K562 (cell line): Measurements from ENCODE around the gene ANKRD13D. TPM values are rescaled to one million over a fixed set of nuclear protein-coding genes. Genes with fewer than 3 reads are reported as not detected.
A peak's percentile ranks its signal among the peaks of the same experiment; 100 is the strongest.

Experiments
- EGR1 ChIP-seq: fragments of 450-650 bp; conservative IDR thresholded peaks from 2 replicates; pipeline ENCODE4 v1.6.1; 2017; ENCODE audit warnings: mild to moderate bottlenecking
- ZNF282 ChIP-seq: sonication (generic); formaldehyde crosslinking; IDR thresholded peaks from 2 replicates; pipeline ENCODE4 v1.8.1; 2023; ENCODE audit warnings: missing genetic modification reagents
- polyA plus RNA-seq, 8 experiments: library from polyadenylated mRNA; depleted of rRNA in 4 of 8; stranded (reverse) in 5 of 8; unstranded in 3 of 8; fragments of >200 nt; fragmentation: Nextera tagmentation in 2 of 8; fragmentation: Illumina TruSeq in 1 of 8; extraction: Ambion mirVana in 2 of 8; extraction: Trizol in 1 of 8; gene quantifications; 2 replicates each; pipeline versions ENCODE4 v1.2.1 to v1.2.3, GENCODE V29; 2011 to 2014; ENCODE audit warnings: inconsistent platforms in 1 of 8, missing spikeins in 1 of 8
- total RNA-seq, 7 experiments: library from RNA; depleted of rRNA in 6 of 7; stranded (reverse); fragments of >200 nt in 6 of 7; fragmentation: Illumina TruSeq in 2 of 7; extraction: Trizol in 2 of 7; gene quantifications; 2 replicates each; pipeline versions ENCODE4 v1.2.1 to v1.2.3, GENCODE V29; 2011 to 2021; ENCODE audit warnings: low replicate concordance in 1 of 7
- TF ChIP-seq, protein P1 (sequence below): fragments of 450-650 bp; formaldehyde crosslinking; IDR thresholded peaks from 2 replicates; pipeline ENCODE4 v1.4.0; 2020; ENCODE audit warnings: mild to moderate bottlenecking, moderate library complexity
- TF ChIP-seq, protein P2 (sequence below): fragments of 450-650 bp; IDR thresholded peaks from 2 replicates; pipeline ENCODE4 v1.6.1; 2016; ENCODE audit warnings: borderline replicate concordance
- TF ChIP-seq, protein P3 (sequence below): fragments of 450-650 bp; formaldehyde crosslinking; IDR thresholded peaks from 2 replicates; pipeline ENCODE4 v1.4.0; 2020; ENCODE audit warnings: mild to moderate bottlenecking, mixed read lengths

Gene ANKRD13D
- total and polyA plus RNA-seq, 9 of the 15 experiments (the other 6 are each of a cell fraction or from before 2014, with no cell fraction given): 0.94 to 40.9 (median 22.4) TPM

DNA sequence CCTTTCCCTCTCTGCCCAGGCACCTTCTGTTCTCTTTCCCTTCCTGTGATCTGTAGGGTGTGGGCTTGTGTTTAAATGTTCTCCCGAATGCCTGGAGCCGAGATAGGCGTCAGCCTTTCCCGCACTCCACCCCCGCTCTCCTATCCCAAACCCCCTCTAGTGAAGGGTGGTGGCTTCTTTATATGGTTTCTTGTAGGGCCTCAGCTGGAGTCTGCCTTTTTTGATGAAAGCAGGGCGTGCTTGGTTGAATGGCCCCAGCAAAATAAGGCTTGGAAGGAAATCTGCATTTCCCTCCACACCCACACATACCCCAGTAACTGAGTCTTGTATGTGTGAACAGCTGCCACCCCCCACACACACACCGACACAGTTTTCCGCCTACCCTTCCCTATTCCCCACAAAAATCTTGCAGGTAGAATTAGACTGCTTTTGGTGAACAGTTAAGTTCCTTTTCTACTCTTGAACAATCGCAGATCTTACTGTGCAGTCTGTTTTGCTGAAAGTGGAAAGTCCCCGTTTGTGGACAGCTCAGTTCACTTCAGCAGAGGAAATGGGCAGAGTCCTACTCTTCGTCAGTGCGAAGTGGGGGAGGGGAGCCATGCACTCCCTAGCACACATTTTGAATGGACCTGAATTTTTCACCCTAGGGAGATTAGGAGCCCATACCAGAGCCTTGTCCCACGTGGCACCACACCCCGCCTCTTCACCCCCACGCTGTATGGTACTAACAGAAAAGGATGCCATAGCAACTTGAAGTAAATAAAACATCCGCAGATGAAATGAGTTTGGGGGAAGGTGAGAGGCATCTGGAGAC, 48.3 kb upstream of the ANKRD13D start (continued):
- TF ChIP-seq, protein P1, sequence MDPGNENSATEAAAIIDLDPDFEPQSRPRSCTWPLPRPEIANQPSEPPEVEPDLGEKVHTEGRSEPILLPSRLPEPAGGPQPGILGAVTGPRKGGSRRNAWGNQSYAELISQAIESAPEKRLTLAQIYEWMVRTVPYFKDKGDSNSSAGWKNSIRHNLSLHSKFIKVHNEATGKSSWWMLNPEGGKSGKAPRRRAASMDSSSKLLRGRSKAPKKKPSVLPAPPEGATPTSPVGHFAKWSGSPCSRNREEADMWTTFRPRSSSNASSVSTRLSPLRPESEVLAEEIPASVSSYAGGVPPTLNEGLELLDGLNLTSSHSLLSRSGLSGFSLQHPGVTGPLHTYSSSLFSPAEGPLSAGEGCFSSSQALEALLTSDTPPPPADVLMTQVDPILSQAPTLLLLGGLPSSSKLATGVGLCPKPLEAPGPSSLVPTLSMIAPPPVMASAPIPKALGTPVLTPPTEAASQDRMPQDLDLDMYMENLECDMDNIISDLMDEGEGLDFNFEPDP: no peak
- TF ChIP-seq, protein P2, sequence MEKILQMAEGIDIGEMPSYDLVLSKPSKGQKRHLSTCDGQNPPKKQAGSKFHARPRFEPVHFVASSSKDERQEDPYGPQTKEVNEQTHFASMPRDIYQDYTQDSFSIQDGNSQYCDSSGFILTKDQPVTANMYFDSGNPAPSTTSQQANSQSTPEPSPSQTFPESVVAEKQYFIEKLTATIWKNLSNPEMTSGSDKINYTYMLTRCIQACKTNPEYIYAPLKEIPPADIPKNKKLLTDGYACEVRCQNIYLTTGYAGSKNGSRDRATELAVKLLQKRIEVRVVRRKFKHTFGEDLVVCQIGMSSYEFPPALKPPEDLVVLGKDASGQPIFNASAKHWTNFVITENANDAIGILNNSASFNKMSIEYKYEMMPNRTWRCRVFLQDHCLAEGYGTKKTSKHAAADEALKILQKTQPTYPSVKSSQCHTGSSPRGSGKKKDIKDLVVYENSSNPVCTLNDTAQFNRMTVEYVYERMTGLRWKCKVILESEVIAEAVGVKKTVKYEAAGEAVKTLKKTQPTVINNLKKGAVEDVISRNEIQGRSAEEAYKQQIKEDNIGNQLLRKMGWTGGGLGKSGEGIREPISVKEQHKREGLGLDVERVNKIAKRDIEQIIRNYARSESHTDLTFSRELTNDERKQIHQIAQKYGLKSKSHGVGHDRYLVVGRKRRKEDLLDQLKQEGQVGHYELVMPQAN: peak; percentile 79
- TF ChIP-seq, protein P3, sequence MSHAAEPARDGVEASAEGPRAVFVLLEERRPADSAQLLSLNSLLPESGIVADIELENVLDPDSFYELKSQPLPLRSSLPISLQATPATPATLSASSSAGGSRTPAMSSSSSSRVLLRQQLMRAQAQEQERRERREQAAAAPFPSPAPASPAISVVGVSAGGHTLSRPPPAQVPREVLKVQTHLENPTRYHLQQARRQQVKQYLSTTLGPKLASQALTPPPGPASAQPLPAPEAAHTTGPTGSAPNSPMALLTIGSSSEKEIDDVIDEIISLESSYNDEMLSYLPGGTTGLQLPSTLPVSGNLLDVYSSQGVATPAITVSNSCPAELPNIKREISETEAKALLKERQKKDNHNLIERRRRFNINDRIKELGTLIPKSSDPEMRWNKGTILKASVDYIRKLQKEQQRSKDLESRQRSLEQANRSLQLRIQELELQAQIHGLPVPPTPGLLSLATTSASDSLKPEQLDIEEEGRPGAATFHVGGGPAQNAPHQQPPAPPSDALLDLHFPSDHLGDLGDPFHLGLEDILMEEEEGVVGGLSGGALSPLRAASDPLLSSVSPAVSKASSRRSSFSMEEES (CRISPR knock-in tag): no peak
- TF ChIP-seq ZNF282 (CRISPR knock-in tag) (no peak), EGR1 (peak; percentile 86)
